GM21786 (cell line): ENCODE results near the gene CPLX1.

Experiments
- ATAC-seq: cut with Tn5 transposase; IDR thresholded peaks from one replicate; pipeline ENCODE4 v1.9.1; 2021; ENCODE audit not compliant: unreplicated experiment

The CPLX1 gene

DNA sequence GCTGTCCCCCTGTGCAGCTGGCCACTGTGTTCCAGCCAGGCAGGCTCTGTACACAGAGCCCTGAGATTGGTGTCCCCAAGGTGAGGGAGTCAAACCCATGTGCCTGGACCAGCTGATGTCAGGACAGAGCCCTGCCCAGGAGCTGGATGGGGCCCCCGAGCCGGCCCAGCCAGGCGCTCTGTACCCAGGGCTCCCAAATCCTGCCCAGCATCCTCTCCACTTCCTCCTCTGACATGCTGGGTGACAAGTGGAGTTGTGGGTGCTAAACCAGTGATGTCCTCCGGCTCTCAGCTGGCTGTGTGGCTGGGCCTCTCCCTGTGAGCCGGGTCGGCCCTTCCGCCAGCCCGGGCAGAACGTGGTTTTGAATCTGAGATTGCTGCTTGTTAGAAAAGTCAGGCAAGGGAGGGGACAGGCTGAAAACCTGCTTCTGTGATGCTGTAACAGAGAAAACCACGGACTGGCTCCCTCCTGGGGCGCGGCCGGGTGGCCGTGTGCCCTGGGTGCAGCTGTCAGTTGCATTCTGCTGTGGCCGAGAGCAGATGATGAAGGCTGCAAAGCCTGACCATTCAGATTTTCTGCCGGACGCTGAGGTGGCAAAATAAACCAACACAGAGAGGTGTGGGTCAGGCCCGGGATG, 7.9 kb upstream of the CPLX1 start:
- ATAC-seq: no peak

DNA sequence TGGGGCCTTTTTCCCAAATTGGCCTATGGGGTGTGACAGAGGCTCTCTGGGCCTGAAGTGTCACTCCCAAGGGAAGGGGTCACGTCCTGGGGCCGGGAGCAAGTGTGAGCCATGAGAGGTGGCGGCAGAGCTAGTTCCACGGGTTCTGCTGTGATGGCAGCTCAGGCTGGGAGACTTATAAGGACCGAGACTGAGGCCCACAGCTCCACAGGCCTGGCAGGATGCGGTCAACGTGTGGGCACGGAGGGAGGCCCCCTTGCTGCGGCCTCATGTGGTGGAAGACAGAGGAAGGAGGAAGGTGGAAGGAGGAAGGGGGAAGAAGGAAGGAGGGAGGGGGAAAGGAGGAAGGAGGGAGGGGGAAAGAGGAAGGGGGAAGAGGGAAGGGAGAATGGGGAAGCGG, 7.2 kb upstream of the CPLX1 start:
- ATAC-seq: no peak

- ATAC-seq: no peak
Measured at GRCh38 chr4:832536-832935, 6.6 kb upstream of the CPLX1 start.

- no peak for ATAC-seq
Measured at GRCh38 chr4:832108-832507, 6.2 kb upstream of the CPLX1 start.

- no peak for ATAC-seq
Measured at GRCh38 chr4:831483-831805, 5.5 kb upstream of the CPLX1 start.

DNA sequence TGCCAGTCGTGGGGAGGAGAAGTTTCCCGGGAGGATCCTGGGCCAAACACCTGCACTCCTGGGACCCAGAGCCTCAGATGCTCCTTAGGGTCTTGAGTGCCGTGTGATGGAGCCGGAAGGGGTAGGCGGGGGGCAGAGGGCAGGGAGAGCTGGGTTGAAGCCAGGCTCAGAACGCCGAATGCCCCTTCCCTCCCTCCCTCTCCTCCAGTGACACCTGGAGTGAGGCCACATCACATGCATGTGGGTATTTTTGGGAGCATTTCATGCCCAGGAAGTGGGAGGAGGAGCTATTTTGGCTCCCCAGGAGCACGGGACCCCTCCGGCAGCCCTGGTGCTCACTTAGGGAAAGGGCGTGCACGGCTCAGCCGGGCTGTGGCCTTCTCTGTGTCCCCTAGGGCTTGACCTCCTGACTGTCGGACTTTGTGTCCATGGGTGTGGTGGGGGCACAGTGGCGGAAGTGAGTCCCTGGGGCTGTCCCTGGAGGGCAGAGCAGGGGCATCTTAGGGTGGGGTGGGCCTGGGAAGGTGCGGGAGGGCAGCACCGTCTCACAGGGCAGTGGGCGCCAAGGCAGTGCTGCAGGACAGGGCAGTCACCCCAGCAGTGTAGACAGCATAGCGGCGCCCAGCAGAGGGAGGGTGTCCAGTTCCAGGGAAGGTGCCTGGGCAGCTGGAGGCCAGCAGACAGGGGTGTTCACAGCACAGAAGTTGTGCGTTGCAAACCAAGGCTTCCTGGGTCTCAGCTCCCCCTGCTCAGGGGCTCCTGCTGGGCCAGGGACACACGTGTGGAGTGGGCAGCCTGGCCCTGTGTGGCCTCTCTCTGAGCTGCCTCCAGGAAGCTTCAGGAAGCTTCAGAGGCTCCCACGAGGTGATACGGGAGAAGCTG, 4.9 kb upstream of the CPLX1 start:
- ATAC-seq: no peak

DNA sequence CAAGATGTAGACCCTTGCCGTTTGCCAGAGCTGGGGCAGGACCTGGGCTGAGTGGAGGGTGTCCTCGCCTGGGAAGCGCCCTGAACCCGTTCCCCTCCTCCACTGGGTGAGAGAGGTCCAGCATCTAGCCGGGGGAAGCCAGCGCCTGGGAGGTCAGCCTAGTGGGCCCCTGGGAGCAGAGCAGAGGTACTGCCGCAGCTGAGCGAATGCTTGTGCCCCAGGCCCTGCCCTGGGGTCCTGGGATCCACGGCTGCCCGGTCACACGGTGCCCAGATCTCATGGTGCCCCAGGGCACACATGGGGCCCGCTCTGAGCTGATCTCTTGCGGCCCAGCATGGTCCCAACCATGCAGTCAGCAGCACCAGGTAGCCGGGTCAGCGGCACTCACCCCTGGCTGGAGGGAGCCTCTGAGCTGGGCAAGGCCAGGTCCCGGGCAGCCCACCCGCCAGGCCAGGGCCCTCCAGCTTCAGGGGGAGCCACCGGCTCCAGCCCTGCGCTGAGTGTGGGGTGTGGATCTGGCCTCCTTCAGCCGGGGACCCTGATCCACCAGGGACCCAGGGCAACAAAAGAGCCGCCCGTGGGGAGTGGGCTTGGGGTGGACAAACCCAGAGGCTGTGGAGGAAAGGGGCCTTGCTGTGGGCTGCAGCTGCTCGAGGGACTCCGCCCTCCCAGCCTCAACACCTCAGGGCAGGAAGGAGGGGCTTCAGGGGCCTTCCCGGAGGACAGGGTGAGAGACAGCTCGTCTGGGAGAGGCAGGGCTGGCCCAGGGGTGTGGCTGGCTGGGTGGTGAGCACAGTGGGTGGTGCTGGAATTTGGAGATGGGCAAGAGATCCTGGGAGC, 4.1 kb upstream of the CPLX1 start:
- ATAC-seq: no peak

DNA sequence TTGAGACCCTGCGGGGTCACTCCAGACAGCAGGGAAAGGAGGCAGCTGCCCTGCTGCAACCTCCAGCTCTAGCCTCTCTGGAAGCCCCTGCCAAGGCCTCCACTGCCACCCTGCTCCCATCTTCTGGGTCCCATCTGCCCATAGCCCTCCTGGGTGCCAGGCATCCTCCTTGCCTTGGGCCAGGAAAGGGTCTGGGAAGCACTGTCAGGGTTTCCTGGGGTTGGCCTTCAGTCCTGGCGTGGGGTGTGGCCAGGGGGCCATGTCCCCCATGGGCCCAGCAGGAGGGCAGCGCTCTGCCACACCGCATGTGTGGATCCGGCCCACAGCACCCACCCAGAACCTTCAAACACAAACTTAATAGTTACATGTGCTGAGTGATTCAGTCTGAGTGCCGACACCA, 3.4 kb upstream of the CPLX1 start:
- ATAC-seq: no peak

DNA sequence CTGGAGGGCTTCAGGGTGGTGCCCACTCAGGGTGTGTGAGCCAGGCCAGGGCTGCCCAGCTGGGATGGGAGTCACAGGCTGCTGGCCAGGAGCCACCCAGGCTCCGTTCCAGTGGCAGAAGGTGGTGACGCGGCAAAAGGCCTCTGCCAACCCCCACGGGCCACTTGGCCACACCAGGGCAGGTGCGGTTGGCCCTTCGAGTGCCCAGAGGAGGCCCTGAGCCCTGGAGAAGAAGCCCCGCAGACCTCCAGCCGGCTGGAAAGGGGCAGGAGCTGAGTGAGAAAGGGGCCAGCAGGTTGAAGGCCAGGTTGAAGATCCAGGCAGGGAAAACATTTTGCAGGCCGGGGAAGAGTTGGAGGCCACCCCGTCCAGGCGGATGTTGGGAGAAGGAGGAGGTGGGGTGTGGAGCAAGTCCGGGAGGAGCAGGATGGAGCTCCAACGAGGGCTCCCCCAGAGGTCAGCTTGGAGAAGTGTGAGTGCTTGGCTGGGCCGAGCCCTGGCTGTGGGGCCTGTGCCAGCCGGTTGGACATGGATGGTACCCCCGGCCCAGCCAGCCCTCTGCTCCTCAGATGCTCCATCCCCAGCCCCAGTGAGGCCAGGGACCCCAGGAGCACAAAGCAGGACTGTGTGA, 2.8 kb upstream of the CPLX1 start:
- no peak for ATAC-seq

- ATAC-seq: no peak
Measured at GRCh38 chr4:827209-828081, 1.5 kb upstream of the CPLX1 start.

- ATAC-seq: no peak
Measured at GRCh38 chr4:826508-827208, 729 bp upstream of the CPLX1 start.

DNA sequence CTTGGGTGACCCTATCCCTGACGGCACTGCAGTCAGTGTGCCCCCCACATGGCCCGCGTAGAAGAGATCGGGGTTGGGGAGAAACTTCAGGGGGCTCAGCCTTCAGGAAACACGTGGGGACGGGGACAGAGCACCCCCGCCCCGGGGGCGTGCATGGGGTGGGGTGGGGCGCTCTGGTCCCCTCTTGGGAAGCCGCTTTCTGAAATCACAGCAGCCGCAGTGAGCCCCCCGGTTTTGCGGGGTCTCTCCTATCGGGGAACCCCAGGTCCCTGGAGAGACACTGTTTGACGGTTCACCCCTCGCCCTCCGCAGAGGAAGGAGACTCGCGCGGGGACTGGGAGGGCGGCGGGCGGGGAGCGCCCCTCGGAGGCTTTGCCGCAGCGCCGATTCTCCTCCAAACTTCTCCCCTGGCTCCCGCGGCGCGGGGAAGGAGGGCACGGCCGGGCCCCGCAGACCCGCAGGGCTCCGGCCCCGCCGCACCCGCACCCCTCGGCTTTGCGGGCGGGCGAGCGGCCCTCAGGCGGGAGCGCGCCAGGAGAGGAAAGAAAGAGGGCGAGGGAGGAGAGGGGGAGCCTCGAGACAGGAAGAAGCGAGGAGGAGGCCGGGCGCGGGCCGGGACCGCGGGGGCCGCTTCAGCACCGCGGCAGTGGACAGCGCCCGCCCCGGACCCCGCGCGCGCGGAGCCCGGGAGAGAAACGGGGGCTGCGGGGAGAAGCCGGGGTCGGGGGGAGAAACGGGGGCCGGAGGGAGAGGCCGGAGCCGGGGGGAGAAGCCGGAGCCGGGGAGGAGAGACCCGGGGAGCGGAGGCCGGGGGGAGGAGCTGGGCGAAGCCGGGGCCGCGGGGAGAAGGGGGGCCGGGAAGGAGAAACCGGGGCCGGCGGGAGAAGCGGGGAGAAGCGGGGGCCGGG, 612 bp downstream of the CPLX1 start:
- no peak for ATAC-seq

DNA sequence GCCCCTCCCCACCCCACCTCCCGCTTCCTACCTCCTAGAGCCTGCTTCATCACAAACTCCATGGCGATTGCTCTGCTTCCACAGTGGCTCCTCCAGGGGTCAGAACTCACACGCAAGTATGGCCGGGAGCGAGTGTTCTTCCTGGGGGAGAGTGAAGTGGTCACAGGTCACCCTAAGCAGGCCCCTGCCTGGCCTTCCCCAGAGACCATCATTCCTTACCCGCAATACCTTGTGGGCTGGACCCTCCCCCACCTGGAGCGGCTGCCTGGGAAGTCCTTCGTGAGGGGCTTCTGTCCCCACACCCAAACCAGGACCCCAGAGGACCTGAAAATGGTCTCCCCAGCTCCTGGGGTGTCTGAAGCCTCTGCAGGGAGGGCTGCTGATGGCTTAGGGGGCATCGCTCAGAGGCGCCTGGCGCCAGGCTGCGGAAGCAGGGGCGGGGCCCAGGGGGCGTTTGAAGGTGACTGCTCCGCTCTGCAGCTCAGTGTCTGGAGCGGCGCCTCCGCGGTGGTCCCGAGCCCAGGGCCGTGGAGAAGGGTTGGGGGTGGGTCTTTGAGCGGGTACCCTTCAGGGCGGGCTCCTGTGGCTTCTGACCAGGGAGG, 1.4 kb downstream of the CPLX1 start:
- ATAC-seq: no peak

GRCh38 chr4:823761-824460, 2.0 kb downstream of the CPLX1 start:
- no peak for ATAC-seq

GRCh38 chr4:823176-823760, 2.7 kb downstream of the CPLX1 start:
- ATAC-seq: no peak

DNA sequence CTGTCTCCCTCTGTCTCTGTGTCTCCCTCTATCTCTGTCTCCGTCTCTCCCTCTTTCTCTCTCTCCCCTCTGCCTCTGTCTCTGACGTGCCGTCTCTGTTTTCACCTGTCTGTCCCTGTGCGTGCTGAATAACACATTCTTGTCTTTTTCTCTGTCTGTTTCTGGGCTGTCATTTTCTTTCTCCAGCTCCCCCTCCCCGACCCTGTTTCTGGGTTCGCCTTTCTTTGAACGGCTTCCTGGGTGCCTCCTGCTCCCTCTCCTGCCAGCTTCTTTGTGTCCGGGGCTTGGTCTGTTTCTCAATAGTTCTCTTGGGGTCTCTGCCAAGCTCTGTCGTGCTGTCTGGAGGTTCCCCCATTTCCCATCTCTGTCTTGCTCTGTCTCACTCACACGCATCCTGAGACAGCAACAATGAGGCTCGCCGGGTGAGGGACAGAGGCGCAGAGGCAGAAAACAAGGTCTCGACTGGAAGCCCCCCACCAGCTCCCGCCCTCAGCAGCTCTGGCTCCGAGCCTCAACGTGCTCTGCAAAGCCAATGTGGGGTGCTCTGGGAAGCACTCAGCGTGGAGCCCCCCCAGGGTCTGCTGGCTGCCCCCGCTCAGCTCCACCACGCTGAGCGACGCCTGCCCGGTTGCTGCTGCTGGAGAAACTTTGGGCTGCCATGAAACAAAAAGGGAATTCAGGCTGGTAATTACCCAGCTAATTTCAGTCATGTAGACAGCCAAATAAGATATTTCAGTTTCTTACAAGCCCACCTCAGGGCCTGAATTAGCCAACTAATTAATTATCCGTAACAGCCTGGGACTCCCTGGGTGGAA, 3.4 kb downstream of the CPLX1 start:
- ATAC-seq: no peak

- ATAC-seq: no peak
Measured at GRCh38 chr4:821631-822030, 4.3 kb downstream of the CPLX1 start.
